ENCODE measurements around the gene STRBP. TPM values are rescaled to one million over a fixed set of nuclear protein-coding genes. Genes with fewer than 3 reads are reported as not detected.

Gene STRBP
- total and polyA plus RNA-seq, 8 donors, result 16.5 to 40.4 (median 36.8) TPM

GRCh38 chr9:123109540-123110279 is 158.7 kb downstream of the STRBP start:
- no peak for TF ChIP-seq CTCF (IDR thresholded peaks at IDR 0.05)
- Histone ChIP-seq H3K36me3 (peaks cover 0 to 48% of the 10 kb centered on the region in 2 donors), H3K4me3 (no peak overlapping the region), H3K27me3 (no peaks in the 10 kb centered on the region), H3K4me1 (no peaks in the 10 kb centered on the region), H3K27ac (no peak overlapping the region), H3K9me3 (no peaks in the 10 kb centered on the region)
- intact Hi-C loops (cut with DNase I), result no loop called here
- no peak for DNase-seq
- ATAC-seq, result no peak

- H3K36me3 ChIP-seq, result peaks cover 0 to 55% of the 10 kb centered on the region in 2 donors
- ATAC-seq, result no peak
These were observed 159.4 kb downstream of the STRBP start for GRCh38 chr9:123108976-123109375.

GRCh38 chr9:123107639-123108285 is 160.6 kb downstream of the STRBP start:
- intact Hi-C loops (cut with DNase I), result no loop called here
- H3K36me3 ChIP-seq, result peaks cover 0 to 65% of the 10 kb centered on the region in 2 donors
- H3K4me3 ChIP-seq, result no peak overlapping the region
- no peaks in the 10 kb centered on the region for H3K9me3 ChIP-seq
- no peaks in the 10 kb centered on the region for H3K4me1 ChIP-seq
- no peak for TF ChIP-seq CTCF (IDR thresholded peaks at IDR 0.05)
- H3K27me3 ChIP-seq, result no peaks in the 10 kb centered on the region
- DNase-seq (no peak), ATAC-seq (no peak)
- H3K27ac ChIP-seq, result no peak overlapping the region

More at GRCh38 chr9:123108976-123109375, 159.4 kb downstream of the STRBP start:
- Histone ChIP-seq H3K27me3 (no peaks in the 10 kb centered on the region), H3K4me1 (no peaks in the 10 kb centered on the region), H3K9me3 (no peaks in the 10 kb centered on the region), H3K4me3 (no peak overlapping the region), H3K27ac (no peak overlapping the region)
- DNase-seq, result no peak
- no peak for TF ChIP-seq CTCF (IDR thresholded peaks at IDR 0.05)
- intact Hi-C loops (cut with DNase I), result no loop called here

- Histone ChIP-seq H3K36me3 (peaks cover 0 to 88% of the 10 kb centered on the region in 2 donors), H3K4me1 (no peaks in the 10 kb centered on the region), H3K4me3 (no peak overlapping the region), H3K9me3 (no peaks in the 10 kb centered on the region), H3K27ac (no peak overlapping the region), H3K27me3 (no peaks in the 10 kb centered on the region)
- TF ChIP-seq CTCF (IDR thresholded peaks at IDR 0.05), result no peak
- intact Hi-C loops (cut with DNase I), result no loop called here
- ATAC-seq (no peak), DNase-seq (no peak)
These were observed 162.9 kb downstream of the STRBP start for GRCh38 chr9:123105490-123105889.

- TF ChIP-seq CTCF (IDR thresholded peaks at IDR 0.05), result no peak
- H3K4me1 ChIP-seq, result no peaks in the 10 kb centered on the region
- no peak overlapping the region for H3K4me3 ChIP-seq
- intact Hi-C loops (cut with DNase I), result no loop called here
- peaks cover 0 to 93% of the 10 kb centered on the region in 2 donors for H3K36me3 ChIP-seq
- DNase-seq (no peak), ATAC-seq (no peak)
- H3K9me3 ChIP-seq, result no peaks in the 10 kb centered on the region
- H3K27me3 ChIP-seq, result no peaks in the 10 kb centered on the region
- no peak overlapping the region for H3K27ac ChIP-seq
These were observed 163.6 kb downstream of the STRBP start for GRCh38 chr9:123104807-123105206.
